ENCODE measurements around the gene FAM151A. TPM values are rescaled to one million over a fixed set of nuclear protein-coding genes. Genes with fewer than 3 reads are reported as not detected.

Gene FAM151A
- total and polyA plus RNA-seq, 2 of the 13 experiments (the other 11 are each of a cell fraction or from before 2014, with no cell fraction given), result 0.29 to 3.6 TPM

GRCh38 chr1:54627196-54627595 is 3.9 kb upstream of the FAM151A start:
- intact Hi-C loops (cut with micrococcal nuclease; ENCODE audit: unreplicated experiment) (no loop called here), in situ Hi-C loops (cut with HindIII; ENCODE audit: extremely low pct_ligation_motif_present, low pct_unique_long_range_greater_than_20kb) (no loop called here)
- H3K27me3 ChIP-seq (ENCODE audit: control insufficient read depth in 1 of 2, insufficient read depth in 2 of 2, low read length in 2 of 2), result peaks cover 1 to 3% of the 10 kb centered on the region in 2 experiments; a peak in 2 of 5 replicates
- POLR2A ChIA-PET, result no interaction called here
- ATAC-seq, result no peak
- BruUV-seq (replicated peaks), result no TSS peak
- H2AFZ ChIP-seq (ENCODE audit: low read length), result no peak overlapping the region
- H3K4me1 ChIP-seq (ENCODE audit: insufficient read depth, low read length), result peaks cover 17% of the 10 kb centered on the region
- H3K9ac ChIP-seq (ENCODE audit: insufficient read depth, low read depth, low read length), result no peak overlapping the region
- H4K20me1 ChIP-seq (ENCODE audit: insufficient read depth, low read length), result no peaks in the 10 kb centered on the region
- CTCF ChIA-PET (ENCODE audit: low intra/inter-chr PET ratio, low total read pairs), result no interaction called here
- no peak for TF ChIP-seq ZNF543 (CRISPR knock-in tag; IDR thresholded peaks at IDR 0.05)
- TF ChIP-seq FOXA1 (IDR thresholded peaks at IDR 0.05), result no peak
- no peak for TF ChIP-seq FOXA1 (CRISPR knock-in tag; IDR thresholded peaks at IDR 0.05)
- TF ChIP-seq NONO (IDR thresholded peaks at IDR 0.05), result no peak
- TF ChIP-seq NONO (CRISPR knock-in tag; conservative IDR thresholded peaks at IDR 0.05), result no peak
- no peak for TF ChIP-seq ZNF367 (CRISPR knock-in tag; IDR thresholded peaks at IDR 0.05; ENCODE audit: borderline replicate concordance)
- no peak for TF ChIP-seq CHD4 (IDR thresholded peaks at IDR 0.05; ENCODE audit: borderline replicate concordance, low read length)
- TF ChIP-seq CTCF (CRISPR knock-in tag; IDR thresholded peaks at IDR 0.05), result no peak
- no peak for TF ChIP-seq KLF6 (CRISPR knock-in tag; IDR thresholded peaks at IDR 0.05)
- no peak for TF ChIP-seq ZFX (CRISPR knock-in tag; IDR thresholded peaks at IDR 0.05; ENCODE audit: low read depth)
- no peak for TF ChIP-seq NFATC3 (CRISPR knock-in tag; IDR thresholded peaks at IDR 0.05)
- TF ChIP-seq BRCA1 (CRISPR knock-in tag; IDR thresholded peaks at IDR 0.05), result no peak
- no peak for TF ChIP-seq ATF2 (CRISPR knock-in tag; IDR thresholded peaks at IDR 0.05)
- no peak for TF ChIP-seq MLX (CRISPR knock-in tag; IDR thresholded peaks at IDR 0.05)
- no peak for TF ChIP-seq ETS1 (CRISPR knock-in tag; IDR thresholded peaks at IDR 0.05)
- TF ChIP-seq MXD4 (CRISPR knock-in tag; IDR thresholded peaks at IDR 0.05), result no peak
- no peak for TF ChIP-seq FUBP1 (CRISPR knock-in tag; IDR thresholded peaks at IDR 0.05; ENCODE audit: borderline replicate concordance)
- no peaks in the 10 kb centered on the region for H3K9me3 ChIP-seq (ENCODE audit: low read length)
- FAIRE-seq, result no peak
- 10% methylated on average over 2 of the region's 10 CpGs for WGBS (ENCODE audit: low lambda C conversion rate)
- H3K36me3 ChIP-seq (replicated peaks in 1 of 2; ENCODE audit: control insufficient read depth in 1 of 2, insufficient read depth in 2 of 2, low read length in 2 of 2), result no peaks in the 10 kb centered on the region
- DNase-seq (ENCODE audit: low spot score), result no peak
- H3K27ac ChIP-seq (ENCODE audit: extremely low read length, insufficient read depth, low read length), result no peak overlapping the region
- H3K4me3 ChIP-seq (replicated peaks in 1 of 3; ENCODE audit: insufficient read depth in 1 of 3, low read depth in 2 of 3, low read length in 3 of 3), result no peak overlapping the region
- H3K79me2 ChIP-seq (ENCODE audit: insufficient read depth, low read length), result no peaks in the 10 kb centered on the region
- no peak overlapping the region for H3K4me2 ChIP-seq (ENCODE audit: low read depth, low read length)

Measured in HepG2 (cell line).